HG03066 (cell line): ENCODE measurements around the gene AGAP1.

Experiments used
- ATAC-seq: cut with Tn5 transposase; IDR thresholded peaks from one replicate; pipeline ENCODE4 v1.9.1; 2021; ENCODE audit warnings: low read depth; ENCODE audit not compliant: unreplicated experiment

Gene AGAP1

DNA sequence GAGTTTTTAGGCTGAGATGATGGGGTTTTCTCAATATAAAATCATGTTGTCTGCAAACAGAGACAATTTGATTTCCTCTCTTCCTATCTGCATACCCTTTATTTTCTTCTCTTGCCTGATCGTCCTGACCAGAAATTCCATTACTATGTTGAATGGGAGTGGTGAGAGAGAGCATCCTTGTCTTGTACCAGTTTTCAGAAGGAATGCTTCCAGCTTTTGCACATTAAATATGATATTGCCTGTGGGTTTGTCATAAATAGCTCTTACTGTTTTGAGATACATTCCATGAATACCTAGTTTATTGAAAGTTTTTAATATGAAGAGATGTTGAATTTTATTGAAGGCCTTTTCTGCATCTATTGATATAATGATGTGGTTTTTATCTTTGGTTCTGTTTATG is 492.5 kb downstream of the AGAP1 start:
- no peak for ATAC-seq

- no peak for ATAC-seq
Measured at GRCh38 chr2:235988271-235989015, 494.6 kb downstream of the AGAP1 start.

- no peak for ATAC-seq
Measured at GRCh38 chr2:235989591-235989990, 495.7 kb downstream of the AGAP1 start.

- no peak for ATAC-seq
Measured at GRCh38 chr2:235990344-235990743, 496.5 kb downstream of the AGAP1 start.

DNA sequence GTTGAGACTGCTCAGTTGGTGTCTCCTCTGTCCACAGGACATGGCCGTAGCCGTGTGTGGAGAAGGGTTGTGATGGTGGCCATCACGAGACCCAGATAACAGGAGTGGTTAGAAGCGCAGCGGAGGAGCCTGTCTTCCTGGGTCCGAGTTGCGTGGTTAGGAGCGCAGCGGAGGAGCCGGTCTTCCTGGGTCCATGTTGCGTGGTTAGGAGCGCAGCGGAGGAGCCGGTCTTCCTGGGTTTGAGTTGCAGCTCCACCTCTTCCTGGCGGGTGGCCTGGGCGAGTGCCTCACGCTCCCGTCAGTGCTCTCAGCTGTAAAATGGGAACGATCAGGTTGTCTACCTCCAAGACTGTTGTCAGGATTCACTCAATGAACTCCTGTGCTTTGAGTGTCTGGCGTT is 498.2 kb downstream of the AGAP1 start:
- no peak for ATAC-seq

DNA sequence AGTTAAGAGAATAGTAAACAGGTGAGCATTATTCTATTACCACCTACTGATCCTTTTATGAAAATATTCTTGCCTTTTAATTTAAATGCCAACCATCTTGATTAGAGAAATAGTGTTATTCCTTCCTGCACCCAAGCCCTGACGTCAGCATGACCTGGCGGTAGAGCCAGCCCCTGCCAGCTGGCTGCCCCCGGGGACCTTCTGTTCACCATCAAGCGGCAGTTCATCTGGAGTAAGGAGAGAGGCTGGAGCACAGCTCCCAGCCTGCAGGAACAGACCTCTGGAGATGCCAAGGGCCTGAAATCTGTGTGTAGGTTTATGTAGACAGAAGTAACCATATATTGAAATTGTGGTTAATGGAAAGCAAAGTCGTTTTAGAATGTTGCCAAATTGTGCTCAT is 502.6 kb downstream of the AGAP1 start:
- ATAC-seq, result no peak

GRCh38 chr2:235999011-235999410 is 505.2 kb downstream of the AGAP1 start:
- ATAC-seq, result no peak

DNA sequence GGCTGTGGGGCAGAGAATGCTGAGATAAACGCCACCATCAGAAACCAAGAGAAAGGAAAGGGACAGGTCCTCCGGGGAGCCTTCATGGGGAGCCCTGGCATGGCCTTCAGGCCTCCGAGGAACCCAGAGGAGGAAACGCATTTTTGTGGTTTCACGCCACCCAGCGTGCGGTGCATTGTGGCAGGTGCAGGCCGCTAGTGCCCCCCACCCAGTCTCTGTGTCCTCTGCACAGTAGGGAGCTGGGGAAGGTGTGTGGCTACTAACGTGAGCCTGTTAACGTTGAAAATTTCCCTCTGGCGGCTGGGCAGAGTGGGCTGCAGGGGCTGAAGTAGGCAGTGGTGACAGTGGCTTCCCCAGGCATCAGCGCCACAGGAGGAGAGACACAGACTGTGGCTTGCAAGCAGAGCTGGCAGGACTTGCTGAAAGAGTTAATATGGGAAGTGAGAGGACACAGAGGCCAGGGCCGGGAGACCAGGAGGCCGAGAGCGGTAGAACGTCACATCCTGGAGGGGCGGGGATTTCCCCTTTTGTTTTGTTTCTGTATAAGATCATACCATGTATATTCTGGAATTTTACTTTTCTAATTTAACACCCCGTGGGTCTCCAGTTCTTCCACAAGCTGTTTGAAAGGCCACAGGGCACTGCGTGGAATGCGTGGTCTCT is 507.5 kb downstream of the AGAP1 start:
- ATAC-seq, result no peak

DNA sequence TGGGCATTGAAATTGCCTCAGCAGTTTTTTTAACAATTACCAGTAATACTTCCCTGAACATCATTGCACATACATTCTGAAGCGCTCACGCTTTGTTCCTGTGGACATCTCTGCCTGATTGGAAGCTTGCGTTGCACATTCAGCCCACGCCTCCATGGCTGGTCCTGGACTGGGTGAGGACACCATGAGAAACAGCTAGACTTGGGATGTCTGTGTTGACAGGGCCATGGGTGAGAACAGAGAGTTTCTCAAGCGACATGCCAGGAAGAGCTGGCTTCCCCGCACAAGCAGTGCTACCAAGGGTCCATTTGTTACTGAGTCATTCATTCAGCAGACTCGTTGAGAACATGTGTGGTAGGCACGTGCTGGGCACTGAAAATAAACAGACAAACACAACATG is 508.0 kb downstream of the AGAP1 start:
- no peak for ATAC-seq

GRCh38 chr2:236008006-236008405 is 514.2 kb downstream of the AGAP1 start:
- ATAC-seq, result no peak

- ATAC-seq, result no peak
Measured at GRCh38 chr2:236008857-236009256, 515.0 kb downstream of the AGAP1 start.

GRCh38 chr2:236010920-236011685 is 517.3 kb downstream of the AGAP1 start:
- ATAC-seq, result no peak

GRCh38 chr2:236012155-236012554 is 518.3 kb downstream of the AGAP1 start:
- ATAC-seq, result no peak

DNA sequence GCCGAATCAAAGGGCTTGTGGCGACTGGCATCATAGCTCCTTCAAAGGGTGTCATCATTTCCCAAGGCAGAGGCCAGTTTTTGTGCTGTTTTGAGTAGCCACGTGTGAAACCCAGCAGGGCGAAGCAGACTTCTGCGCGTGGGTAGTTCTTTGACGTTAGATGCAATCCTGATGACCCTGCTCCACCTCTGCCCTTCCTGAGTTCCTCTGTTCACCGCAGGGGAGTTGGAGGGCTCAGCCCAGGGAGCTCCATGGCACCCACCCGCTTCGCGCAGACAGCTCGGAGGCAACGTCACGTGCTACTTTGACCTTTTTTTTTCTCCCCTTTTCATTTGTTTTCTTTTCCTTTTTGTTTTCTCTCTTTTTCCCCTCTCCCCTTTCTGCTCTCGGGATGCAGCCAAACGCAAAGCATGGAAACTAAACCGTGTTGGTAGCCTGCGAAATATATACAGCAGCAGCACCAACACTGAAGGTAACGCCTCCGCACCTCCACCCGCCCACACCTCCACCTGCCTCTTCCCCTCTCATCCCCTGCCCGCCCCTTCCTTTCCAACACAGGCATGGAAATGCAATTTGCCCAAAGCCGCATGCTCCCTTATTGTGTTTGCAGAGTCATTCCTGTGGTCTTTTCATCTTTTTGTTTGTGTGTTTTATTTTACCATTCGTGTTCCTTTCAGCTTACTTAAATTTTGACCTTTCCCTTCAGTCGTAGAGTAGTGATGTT is 520.7 kb downstream of the AGAP1 start:
- ATAC-seq, result no peak

GRCh38 chr2:236015171-236015570 is 521.3 kb downstream of the AGAP1 start:
- no peak for ATAC-seq

GRCh38 chr2:236016496-236016895 is 522.7 kb downstream of the AGAP1 start:
- ATAC-seq, result no peak

DNA sequence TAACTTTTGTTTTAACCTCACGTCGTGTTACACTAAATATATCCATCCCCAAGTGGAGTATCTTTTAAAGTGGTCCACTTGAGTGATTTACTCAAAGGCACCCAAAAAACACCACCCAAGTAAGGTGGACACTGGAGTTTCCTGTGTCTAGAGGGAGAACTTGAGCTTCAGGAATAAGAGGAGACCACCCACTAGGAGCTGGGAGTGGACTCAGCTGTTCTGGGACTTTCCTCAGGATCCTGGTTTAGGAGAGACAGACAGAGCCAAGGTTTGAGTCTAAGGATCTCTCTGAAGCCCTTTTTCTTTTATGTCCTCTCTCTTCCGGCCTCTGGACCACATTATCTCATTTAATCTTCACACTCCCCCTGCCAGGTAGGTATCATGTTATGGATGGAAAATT is 523.6 kb downstream of the AGAP1 start:
- no peak for ATAC-seq

- ATAC-seq, result no peak
Measured at GRCh38 chr2:236019434-236019833, 525.6 kb downstream of the AGAP1 start.

DNA sequence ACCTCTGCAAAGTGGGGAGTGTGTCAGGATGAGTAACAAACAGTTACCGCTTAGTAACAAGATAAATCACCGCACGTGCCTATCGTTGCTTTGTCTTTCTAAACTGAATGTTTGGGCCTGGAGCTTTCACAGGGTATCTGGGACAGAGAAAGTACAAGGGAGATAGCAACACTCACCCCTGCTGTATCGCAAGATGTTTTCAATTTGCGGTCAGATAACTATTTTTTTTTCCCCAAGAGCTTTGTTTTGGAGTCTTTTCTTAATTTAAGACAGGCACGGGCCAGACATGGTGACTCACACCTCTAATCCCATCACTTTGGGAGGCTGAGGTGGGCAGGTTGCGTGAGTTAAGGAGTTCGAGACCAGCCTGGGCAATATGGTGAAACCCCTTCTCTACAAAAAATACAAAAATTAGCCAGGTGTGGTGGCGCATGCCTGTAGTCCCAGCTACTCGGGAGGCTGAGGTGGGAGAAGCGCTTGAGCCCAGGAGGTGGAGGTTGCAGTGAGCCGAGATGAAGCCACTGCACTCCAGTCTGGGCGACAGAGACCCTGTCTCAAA is 527.7 kb downstream of the AGAP1 start:
- no peak for ATAC-seq

DNA sequence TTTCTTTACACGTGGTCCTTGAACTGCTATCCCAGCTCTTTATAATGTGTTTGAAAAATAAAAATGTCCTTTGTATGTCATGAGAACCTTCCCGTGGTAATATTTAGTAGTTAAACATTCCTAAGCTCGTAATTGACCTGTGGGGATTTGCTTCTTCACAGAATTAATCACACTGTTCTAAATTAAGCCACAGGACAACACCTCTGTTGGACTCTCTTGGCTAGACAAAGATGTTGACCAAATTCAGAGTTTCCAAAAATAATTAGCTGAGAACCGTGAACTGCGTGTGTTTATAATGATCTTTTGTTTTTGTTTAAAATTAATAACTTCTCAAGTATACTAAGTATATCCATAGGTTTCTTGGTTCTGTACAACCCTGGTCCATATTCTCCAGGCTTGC is 528.3 kb downstream of the AGAP1 start:
- ATAC-seq, result no peak

GRCh38 chr2:236025892-236026291 is 532.0 kb downstream of the AGAP1 start:
- no peak for ATAC-seq
